ENCODE results near the gene LMNA.

DNA sequence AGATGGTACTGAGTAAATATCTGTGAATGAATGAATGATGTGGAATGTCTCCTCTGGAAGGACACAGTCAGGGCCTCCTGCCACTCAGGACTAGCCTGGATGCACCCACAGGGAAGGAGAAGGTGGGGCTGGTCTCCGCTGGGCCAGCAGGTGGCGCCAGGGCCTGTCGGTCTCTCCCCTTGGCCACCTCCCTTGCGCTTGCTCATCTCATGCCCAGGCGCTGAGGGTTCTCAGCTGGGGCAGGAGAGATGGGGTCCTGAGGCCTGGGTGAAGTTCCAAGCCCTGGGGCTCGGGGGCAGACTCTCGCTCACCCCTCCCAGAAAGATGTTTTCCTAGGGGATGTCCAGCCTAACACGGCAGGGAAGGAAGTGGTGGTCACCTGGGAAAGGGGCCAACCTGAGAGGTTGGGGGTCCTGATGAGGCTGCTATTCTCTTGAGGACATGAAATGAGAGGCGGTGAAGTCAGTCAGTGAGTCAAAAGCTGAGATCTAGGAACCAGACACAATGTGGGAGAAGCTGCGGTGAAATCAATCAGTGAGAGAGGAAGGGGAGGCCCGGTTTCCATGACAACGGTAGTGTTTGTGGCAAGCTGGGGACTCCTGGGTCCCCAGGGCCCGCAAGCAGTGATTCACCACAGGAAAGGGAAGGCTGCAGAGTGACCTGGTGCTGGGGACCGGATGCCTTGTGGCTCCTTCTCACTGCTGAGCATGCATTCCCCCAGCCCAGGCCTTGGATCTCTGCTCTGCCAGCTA lies 17.7 kb upstream of the LMNA start:
- TF ChIP-seq, protein P1, sequence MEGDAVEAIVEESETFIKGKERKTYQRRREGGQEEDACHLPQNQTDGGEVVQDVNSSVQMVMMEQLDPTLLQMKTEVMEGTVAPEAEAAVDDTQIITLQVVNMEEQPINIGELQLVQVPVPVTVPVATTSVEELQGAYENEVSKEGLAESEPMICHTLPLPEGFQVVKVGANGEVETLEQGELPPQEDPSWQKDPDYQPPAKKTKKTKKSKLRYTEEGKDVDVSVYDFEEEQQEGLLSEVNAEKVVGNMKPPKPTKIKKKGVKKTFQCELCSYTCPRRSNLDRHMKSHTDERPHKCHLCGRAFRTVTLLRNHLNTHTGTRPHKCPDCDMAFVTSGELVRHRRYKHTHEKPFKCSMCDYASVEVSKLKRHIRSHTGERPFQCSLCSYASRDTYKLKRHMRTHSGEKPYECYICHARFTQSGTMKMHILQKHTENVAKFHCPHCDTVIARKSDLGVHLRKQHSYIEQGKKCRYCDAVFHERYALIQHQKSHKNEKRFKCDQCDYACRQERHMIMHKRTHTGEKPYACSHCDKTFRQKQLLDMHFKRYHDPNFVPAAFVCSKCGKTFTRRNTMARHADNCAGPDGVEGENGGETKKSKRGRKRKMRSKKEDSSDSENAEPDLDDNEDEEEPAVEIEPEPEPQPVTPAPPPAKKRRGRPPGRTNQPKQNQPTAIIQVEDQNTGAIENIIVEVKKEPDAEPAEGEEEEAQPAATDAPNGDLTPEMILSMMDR (IDR thresholded peaks at IDR 0.05), result peak; percentile 88 to 98 (median 94)
- no peak for TF ChIP-seq POLR2A (IDR thresholded peaks at IDR 0.05)
